Prostate gland (tissue), 2 donors: ENCODE results near the gene TIGIT.

Experiments used
- POLR2AphosphoS5 ChIP-seq: sonication (generic); formaldehyde crosslinking; IDR thresholded peaks from one replicate; pipeline ENCODE4 v1.6.1; 2017; ENCODE audit warnings: antibody characterized with exemption
- TF ChIP-seq, protein P1 (sequence below), 4 experiments: fragments of 200-600 bp in 2 of 4; fragments of 450-650 bp in 2 of 4; sonication (generic) in 2 of 4; IDR thresholded peaks; 1 replicate in 3 of 4; 2 replicates in 1 of 4; pipeline ENCODE4 v1.5.1; 2016 to 2019; ENCODE audit warnings: antibody characterized with exemption in 4 of 4, mild to moderate bottlenecking in 2 of 4, moderate library complexity in 2 of 4

DNA sequence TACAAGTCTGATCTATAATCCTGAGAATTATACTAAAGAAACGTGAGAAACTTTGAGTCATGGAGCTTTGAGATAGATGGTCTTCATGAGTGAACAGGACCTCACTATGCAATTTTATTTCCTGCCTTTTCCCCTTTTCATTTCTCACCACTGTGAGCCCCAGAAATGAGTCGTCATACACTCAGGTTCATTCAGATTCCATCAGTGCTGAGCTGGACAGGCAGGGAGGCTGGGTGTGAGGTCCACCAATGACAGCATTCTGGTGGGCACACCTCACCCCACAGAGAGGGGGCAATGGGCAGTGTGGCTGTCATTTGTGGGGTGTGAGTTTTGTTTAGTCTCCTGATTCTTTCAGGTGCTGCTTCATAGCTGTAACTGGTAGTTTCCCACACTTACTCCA lies 16.9 kb downstream of the TIGIT start:
- TF ChIP-seq POLR2AphosphoS5 = no peak
- TF ChIP-seq, protein P1, sequence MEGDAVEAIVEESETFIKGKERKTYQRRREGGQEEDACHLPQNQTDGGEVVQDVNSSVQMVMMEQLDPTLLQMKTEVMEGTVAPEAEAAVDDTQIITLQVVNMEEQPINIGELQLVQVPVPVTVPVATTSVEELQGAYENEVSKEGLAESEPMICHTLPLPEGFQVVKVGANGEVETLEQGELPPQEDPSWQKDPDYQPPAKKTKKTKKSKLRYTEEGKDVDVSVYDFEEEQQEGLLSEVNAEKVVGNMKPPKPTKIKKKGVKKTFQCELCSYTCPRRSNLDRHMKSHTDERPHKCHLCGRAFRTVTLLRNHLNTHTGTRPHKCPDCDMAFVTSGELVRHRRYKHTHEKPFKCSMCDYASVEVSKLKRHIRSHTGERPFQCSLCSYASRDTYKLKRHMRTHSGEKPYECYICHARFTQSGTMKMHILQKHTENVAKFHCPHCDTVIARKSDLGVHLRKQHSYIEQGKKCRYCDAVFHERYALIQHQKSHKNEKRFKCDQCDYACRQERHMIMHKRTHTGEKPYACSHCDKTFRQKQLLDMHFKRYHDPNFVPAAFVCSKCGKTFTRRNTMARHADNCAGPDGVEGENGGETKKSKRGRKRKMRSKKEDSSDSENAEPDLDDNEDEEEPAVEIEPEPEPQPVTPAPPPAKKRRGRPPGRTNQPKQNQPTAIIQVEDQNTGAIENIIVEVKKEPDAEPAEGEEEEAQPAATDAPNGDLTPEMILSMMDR (IDR thresholded peaks at IDR 0.05) = no peak
